ENCODE data around the gene CREB3L1.
"Not testable (repeated sequence)": the region's sequence is repeated elsewhere in the genome, so short reads cannot be mapped to it uniquely, and the experiment has no call there.

CREB3L1 gene

DNA sequence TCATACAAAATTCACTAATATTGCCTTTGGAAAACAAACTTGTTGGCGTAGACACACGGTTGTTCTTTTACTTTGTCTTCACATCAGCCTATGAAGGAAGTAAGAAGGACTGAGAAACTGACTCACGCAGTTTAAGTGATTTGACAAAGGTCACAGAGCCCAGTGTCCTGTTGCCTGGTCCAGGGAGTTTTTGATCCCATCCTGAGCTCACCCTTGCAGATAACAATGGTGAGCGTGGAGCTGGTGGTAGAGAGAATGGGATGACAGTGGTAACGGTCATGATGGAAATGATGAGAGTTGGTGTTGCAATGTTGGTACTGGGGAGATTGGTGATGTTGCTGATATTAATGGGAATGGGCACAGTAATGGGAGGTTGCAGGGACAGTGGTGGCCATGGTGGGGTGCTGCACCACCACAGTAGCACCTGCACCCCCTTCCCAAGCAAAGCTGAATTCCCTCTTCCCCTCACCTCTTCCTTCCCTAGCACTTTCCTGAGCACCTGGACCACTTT is 22.0 kb downstream of the CREB3L1 start:
- Histone ChIP-seq H3K9ac (no peak overlapping the region), H3K27ac (no peak overlapping the region), H3K4me2 (no peak overlapping the region), H2AFZ (ENCODE audit: low read depth) (no peak overlapping the region), H3K4me1 (ENCODE audit: low read depth, poor library complexity, severe bottlenecking) (peaks cover 10% of the 10 kb centered on the region), H3K36me3 (ENCODE audit: insufficient read depth) (no peaks in the 10 kb centered on the region), H3K27me3 (ENCODE audit: insufficient read depth, low read depth) (peaks cover 3% of the 10 kb centered on the region; the same call in 1 of the 2 replicates), H3K4me3 (IDR thresholded peaks at IDR 0.05; ENCODE audit: insufficient read depth, low read depth, low read length) (no peak overlapping the region), H4K20me1 (ENCODE audit: insufficient read depth) (no peaks in the 10 kb centered on the region), H3K79me2 (ENCODE audit: insufficient read depth, low read depth) (no peaks in the 10 kb centered on the region)
- TF ChIP-seq, protein P1, sequence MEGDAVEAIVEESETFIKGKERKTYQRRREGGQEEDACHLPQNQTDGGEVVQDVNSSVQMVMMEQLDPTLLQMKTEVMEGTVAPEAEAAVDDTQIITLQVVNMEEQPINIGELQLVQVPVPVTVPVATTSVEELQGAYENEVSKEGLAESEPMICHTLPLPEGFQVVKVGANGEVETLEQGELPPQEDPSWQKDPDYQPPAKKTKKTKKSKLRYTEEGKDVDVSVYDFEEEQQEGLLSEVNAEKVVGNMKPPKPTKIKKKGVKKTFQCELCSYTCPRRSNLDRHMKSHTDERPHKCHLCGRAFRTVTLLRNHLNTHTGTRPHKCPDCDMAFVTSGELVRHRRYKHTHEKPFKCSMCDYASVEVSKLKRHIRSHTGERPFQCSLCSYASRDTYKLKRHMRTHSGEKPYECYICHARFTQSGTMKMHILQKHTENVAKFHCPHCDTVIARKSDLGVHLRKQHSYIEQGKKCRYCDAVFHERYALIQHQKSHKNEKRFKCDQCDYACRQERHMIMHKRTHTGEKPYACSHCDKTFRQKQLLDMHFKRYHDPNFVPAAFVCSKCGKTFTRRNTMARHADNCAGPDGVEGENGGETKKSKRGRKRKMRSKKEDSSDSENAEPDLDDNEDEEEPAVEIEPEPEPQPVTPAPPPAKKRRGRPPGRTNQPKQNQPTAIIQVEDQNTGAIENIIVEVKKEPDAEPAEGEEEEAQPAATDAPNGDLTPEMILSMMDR (conservative IDR thresholded peaks at IDR 0.05; ENCODE audit: low read depth, low read length), result no peak

DNA sequence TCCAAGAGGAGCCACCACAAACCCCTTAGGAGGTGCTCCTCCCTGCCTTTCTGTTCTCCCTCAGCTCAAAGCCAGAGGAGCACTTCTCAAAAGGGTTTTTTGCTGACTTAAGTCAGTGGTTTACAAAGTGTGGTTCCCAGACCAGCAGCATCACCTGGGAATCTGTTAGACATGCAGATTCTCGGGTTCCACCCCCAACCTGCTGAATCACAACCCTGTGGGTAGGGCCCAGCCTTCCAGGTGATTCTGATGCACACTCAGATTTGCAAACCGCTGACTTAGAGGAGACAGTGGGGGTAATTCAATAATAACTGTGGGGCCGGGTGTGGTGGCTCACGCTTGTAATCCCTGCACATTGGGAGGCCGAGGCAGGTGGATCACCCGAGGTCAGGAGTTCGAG is 22.8 kb downstream of the CREB3L1 start:
- Histone ChIP-seq H3K9ac (no peak overlapping the region), H3K27ac (no peak overlapping the region), H3K79me2 (ENCODE audit: insufficient read depth, low read depth) (no peaks in the 10 kb centered on the region), H4K20me1 (ENCODE audit: insufficient read depth) (no peaks in the 10 kb centered on the region), H3K27me3 (ENCODE audit: insufficient read depth, low read depth) (peaks cover 3% of the 10 kb centered on the region; the same call in 1 of the 2 replicates), H3K36me3 (ENCODE audit: insufficient read depth) (no peaks in the 10 kb centered on the region), H3K4me2 (no peak overlapping the region; the same call in 1 of the 2 replicates), H2AFZ (ENCODE audit: low read depth) (no peak overlapping the region), H3K4me3 (IDR thresholded peaks at IDR 0.05; ENCODE audit: insufficient read depth, low read depth, low read length) (no peak overlapping the region), H3K4me1 (ENCODE audit: low read depth, poor library complexity, severe bottlenecking) (peaks cover 10% of the 10 kb centered on the region)
- TF ChIP-seq, protein P1 (conservative IDR thresholded peaks at IDR 0.05; ENCODE audit: low read depth, low read length), result no peak

DNA sequence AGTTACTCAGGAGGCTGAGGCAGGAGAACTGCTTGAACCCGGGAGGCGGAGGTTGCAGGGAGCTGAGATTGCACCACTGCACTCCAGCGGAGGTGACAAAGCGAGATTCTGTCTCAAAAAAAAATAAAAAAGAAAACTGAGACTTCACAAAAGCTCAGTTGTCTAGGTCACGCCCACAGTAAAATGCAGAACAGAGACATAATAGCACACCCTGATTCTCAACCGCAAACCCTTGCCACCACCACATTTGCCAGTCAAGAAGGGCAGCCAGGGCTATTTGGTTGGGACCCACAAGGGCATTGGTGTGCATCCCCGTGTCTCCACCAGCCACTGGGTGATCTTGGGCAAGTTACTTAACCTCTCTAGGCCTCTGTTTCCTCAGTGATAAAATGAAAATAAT is 25.4 kb downstream of the CREB3L1 start:
- Histone ChIP-seq H3K4me1 (ENCODE audit: low read depth, poor library complexity, severe bottlenecking) (peaks cover 6% of the 10 kb centered on the region), H3K36me3 (ENCODE audit: insufficient read depth) (no peaks in the 10 kb centered on the region), H3K4me2 (no peak overlapping the region), H3K79me2 (ENCODE audit: insufficient read depth, low read depth) (no peaks in the 10 kb centered on the region), H3K27ac (no peak overlapping the region), H3K27me3 (ENCODE audit: insufficient read depth, low read depth) (no peaks in the 10 kb centered on the region), H2AFZ (ENCODE audit: low read depth) (no peak overlapping the region), H4K20me1 (ENCODE audit: insufficient read depth) (no peaks in the 10 kb centered on the region), H3K9ac (no peak overlapping the region), H3K4me3 (IDR thresholded peaks at IDR 0.05; ENCODE audit: insufficient read depth, low read depth, low read length) (no peak overlapping the region)
- TF ChIP-seq, protein P1 (conservative IDR thresholded peaks at IDR 0.05; ENCODE audit: low read depth, low read length), result no peak

DNA sequence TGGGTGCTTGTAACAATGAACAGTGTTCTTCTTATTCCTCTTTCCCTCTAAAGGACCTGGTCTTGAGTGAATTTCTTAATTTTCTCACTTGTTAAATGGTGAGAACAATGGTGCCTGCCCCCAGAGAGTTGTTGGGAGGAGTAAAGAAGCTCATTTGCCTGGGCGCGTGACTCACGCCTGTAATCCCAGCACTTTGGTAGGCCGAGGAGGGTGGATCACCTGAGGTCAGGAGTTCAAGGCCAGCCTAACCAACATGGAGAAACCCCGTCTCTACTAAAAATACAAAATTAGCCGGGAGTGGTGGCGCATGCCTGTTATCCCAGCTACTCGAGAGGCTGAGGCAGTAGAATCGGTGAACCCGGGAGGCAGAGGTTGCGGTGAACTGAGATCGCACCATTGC is 26.6 kb downstream of the CREB3L1 start:
- not testable (repeated sequence) for H3K9ac ChIP-seq; H3K4me2 ChIP-seq; H3K79me2 ChIP-seq (ENCODE audit: insufficient read depth, low read depth); H3K27ac ChIP-seq; H3K4me1 ChIP-seq (ENCODE audit: low read depth, poor library complexity, severe bottlenecking); H3K27me3 ChIP-seq (ENCODE audit: insufficient read depth, low read depth); H4K20me1 ChIP-seq (ENCODE audit: insufficient read depth); H3K36me3 ChIP-seq (ENCODE audit: insufficient read depth); H2AFZ ChIP-seq (ENCODE audit: low read depth); H3K4me3 ChIP-seq (IDR thresholded peaks at IDR 0.05; ENCODE audit: insufficient read depth, low read depth, low read length)

DNA sequence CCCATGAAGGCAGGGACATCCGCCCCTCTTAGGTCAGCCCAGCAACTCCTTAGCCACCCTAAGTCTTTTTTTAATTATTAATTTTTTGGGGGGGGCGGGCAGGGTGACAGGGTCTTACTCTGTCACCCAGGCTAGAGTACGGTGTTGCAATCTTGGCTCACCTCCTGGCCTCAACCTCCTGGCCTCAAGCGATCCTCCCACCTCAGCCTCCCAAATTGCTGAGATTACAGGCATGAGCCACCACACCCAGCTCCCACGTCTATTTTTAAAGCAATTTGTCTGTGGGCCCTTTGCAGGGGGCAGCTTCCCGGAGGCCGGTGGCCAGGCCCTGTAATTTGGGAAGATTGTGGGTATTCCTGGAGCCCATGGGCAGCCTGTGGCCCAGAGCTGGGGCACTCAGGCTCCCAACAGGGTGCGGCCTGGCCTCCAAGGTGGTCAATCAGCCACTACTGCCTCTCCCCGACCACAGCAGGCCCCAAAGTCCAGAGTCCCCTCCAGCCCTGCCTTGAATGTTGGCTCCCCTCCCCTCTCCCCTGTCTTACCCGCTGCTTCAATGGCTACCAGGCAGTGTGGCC is 27.2 kb downstream of the CREB3L1 start:
- Histone ChIP-seq H4K20me1 (ENCODE audit: insufficient read depth) (no peaks in the 10 kb centered on the region), H3K4me2 (no peak overlapping the region), H3K79me2 (ENCODE audit: insufficient read depth, low read depth) (no peaks in the 10 kb centered on the region), H2AFZ (ENCODE audit: low read depth) (no peak overlapping the region), H3K27ac (no peak overlapping the region), H3K4me3 (IDR thresholded peaks at IDR 0.05; ENCODE audit: insufficient read depth, low read depth, low read length) (no peak overlapping the region), H3K27me3 (ENCODE audit: insufficient read depth, low read depth) (no peaks in the 10 kb centered on the region), H3K36me3 (ENCODE audit: insufficient read depth) (no peaks in the 10 kb centered on the region), H3K4me1 (ENCODE audit: low read depth, poor library complexity, severe bottlenecking) (peaks cover 8% of the 10 kb centered on the region), H3K9ac (no peak overlapping the region)
- TF ChIP-seq, protein P1 (conservative IDR thresholded peaks at IDR 0.05; ENCODE audit: low read depth, low read length), result no peak

All from KMS-11 (cell line).